Measurements from ENCODE around the gene NTRK2.

NTRK2 gene

DNA sequence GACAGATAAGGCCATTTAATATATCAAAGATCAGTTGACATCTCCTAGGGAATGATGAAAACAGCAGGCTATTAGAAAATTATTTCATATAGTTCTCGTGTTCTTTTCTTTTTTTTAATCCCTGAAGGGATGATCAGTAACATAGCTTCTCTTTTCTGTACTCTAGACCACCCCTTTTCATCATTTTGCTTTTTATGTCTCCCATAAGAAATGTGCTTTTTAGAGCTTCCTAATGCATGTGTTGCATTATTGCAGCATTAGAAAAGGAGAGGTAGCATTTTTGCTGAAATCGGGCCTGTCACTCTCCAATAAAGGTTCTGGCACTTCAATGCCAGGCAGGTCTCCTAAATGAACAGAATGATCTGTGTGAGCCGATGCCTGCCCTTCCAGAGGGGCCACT lies 143.3 kb downstream of the NTRK2 start (continued):
- TF ChIP-seq TOX (CRISPR knock-in tag; IDR thresholded peaks at IDR 0.05; ENCODE audit: borderline replicate concordance), result no peak
- TF ChIP-seq ZNF70 (CRISPR knock-in tag; IDR thresholded peaks at IDR 0.05), result no peak

DNA sequence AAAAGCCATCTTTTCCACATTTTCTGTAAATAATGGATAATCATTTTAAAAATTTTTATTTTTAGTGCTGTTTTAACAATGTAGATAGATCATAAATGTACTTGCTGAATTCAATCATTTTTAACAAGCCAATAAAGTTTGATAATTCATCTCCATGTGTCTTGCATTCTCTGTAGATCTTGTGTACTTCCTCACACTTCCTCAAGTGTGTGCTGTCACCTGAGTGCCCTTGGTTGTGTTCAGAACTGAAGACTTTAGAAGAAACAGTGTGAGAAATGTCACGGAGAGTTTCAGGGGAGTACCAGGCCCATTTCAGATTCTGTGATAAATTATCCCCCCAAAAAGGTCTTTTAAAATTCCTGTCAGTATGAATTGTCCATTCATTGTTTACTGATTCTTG lies 146.0 kb downstream of the NTRK2 start:
- ATAC-seq, result no peak
- TF ChIP-seq POU6F1 (CRISPR knock-in tag; IDR thresholded peaks at IDR 0.05; ENCODE audit: borderline replicate concordance, low read depth) (no peak), ZFP30 (CRISPR knock-in tag; IDR thresholded peaks at IDR 0.05) (no peak), SNAI2 (CRISPR knock-in tag; IDR thresholded peaks at IDR 0.05) (no peak)

- no peak for ATAC-seq
- TF ChIP-seq PPARA (CRISPR knock-in tag; IDR thresholded peaks at IDR 0.05; ENCODE audit: borderline replicate concordance), result no peak
- TF ChIP-seq GLIS3 (CRISPR knock-in tag; IDR thresholded peaks at IDR 0.05), result no peak
- TF ChIP-seq POU6F1 (CRISPR knock-in tag; IDR thresholded peaks at IDR 0.05; ENCODE audit: borderline replicate concordance, low read depth), result no peak
- no peak for TF ChIP-seq BACH2 (CRISPR knock-in tag; IDR thresholded peaks at IDR 0.05; ENCODE audit: borderline replicate concordance)
- TF ChIP-seq ZNF70 (CRISPR knock-in tag; IDR thresholded peaks at IDR 0.05), result no peak
- TF ChIP-seq ZNF8 (CRISPR knock-in tag; IDR thresholded peaks at IDR 0.05), result no peak
- TF ChIP-seq ARNTL (CRISPR knock-in tag; IDR thresholded peaks at IDR 0.05; ENCODE audit: borderline replicate concordance, low read depth), result no peak
- no peak for TF ChIP-seq CREB5 (CRISPR knock-in tag; IDR thresholded peaks at IDR 0.05; ENCODE audit: low read depth)
- TF ChIP-seq CSDC2 (CRISPR knock-in tag; IDR thresholded peaks at IDR 0.05), result no peak
- no peak for TF ChIP-seq RARB (CRISPR knock-in tag; IDR thresholded peaks at IDR 0.05)
- no peak for TF ChIP-seq CSRNP3 (CRISPR knock-in tag; IDR thresholded peaks at IDR 0.05)
- TF ChIP-seq ZFP30 (CRISPR knock-in tag; IDR thresholded peaks at IDR 0.05), result no peak
- TF ChIP-seq, protein P1, sequence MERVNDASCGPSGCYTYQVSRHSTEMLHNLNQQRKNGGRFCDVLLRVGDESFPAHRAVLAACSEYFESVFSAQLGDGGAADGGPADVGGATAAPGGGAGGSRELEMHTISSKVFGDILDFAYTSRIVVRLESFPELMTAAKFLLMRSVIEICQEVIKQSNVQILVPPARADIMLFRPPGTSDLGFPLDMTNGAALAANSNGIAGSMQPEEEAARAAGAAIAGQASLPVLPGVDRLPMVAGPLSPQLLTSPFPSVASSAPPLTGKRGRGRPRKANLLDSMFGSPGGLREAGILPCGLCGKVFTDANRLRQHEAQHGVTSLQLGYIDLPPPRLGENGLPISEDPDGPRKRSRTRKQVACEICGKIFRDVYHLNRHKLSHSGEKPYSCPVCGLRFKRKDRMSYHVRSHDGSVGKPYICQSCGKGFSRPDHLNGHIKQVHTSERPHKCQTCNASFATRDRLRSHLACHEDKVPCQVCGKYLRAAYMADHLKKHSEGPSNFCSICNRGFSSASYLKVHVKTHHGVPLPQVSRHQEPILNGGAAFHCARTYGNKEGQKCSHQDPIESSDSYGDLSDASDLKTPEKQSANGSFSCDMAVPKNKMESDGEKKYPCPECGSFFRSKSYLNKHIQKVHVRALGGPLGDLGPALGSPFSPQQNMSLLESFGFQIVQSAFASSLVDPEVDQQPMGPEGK (CRISPR knock-in tag; IDR thresholded peaks at IDR 0.05; ENCODE audit: borderline replicate concordance), result no peak
- TF ChIP-seq, protein P2, sequence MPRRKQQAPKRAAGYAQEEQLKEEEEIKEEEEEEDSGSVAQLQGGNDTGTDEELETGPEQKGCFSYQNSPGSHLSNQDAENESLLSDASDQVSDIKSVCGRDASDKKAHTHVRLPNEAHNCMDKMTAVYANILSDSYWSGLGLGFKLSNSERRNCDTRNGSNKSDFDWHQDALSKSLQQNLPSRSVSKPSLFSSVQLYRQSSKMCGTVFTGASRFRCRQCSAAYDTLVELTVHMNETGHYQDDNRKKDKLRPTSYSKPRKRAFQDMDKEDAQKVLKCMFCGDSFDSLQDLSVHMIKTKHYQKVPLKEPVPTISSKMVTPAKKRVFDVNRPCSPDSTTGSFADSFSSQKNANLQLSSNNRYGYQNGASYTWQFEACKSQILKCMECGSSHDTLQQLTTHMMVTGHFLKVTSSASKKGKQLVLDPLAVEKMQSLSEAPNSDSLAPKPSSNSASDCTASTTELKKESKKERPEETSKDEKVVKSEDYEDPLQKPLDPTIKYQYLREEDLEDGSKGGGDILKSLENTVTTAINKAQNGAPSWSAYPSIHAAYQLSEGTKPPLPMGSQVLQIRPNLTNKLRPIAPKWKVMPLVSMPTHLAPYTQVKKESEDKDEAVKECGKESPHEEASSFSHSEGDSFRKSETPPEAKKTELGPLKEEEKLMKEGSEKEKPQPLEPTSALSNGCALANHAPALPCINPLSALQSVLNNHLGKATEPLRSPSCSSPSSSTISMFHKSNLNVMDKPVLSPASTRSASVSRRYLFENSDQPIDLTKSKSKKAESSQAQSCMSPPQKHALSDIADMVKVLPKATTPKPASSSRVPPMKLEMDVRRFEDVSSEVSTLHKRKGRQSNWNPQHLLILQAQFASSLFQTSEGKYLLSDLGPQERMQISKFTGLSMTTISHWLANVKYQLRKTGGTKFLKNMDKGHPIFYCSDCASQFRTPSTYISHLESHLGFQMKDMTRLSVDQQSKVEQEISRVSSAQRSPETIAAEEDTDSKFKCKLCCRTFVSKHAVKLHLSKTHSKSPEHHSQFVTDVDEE (CRISPR knock-in tag; IDR thresholded peaks at IDR 0.05), result no peak
- TF ChIP-seq ISL1 (CRISPR knock-in tag; IDR thresholded peaks at IDR 0.05), result no peak
- no peak for TF ChIP-seq TOX (CRISPR knock-in tag; IDR thresholded peaks at IDR 0.05; ENCODE audit: borderline replicate concordance)
- TF ChIP-seq ZC3H10 (CRISPR knock-in tag; IDR thresholded peaks at IDR 0.05), result no peak
- TF ChIP-seq ZFP3 (CRISPR knock-in tag; IDR thresholded peaks at IDR 0.05), result no peak
These were observed 147.5 kb downstream of the NTRK2 start for GRCh38 chr9:84817038-84817437.
